Epithelial cell of proximal tubule (primary cell): Measurements from ENCODE around the gene C13orf46. TPM values are rescaled to one million over a fixed set of nuclear protein-coding genes. Genes with fewer than 3 reads are reported as not detected.

Experiments used
- DNase-seq: peaks from one replicate; pipeline ENCODE4 v3.0.0-alpha.2; 2011; ENCODE audit warnings: low read depth
- H3K4me3 ChIP-seq: 2 replicates; pipeline ENCODE4 v1.5.1; 2011; ENCODE audit warnings: low read depth, mild to moderate bottlenecking, low read length
- total RNA-seq: library from RNA; depleted of rRNA; stranded (reverse); fragments of >200 nt; gene quantifications from 2 replicates; pipeline ENCODE4 v1.2.3, GENCODE V29; 2015
- TF ChIP-seq, protein P1 (sequence below): conservative IDR thresholded peaks from 2 replicates; pipeline ENCODE4 v1.5.1; 2012; ENCODE audit warnings: low read depth, mild to moderate bottlenecking, low read length

The C13orf46 gene
- total RNA-seq, 1 donor from 2014 or later, result not detected

DNA sequence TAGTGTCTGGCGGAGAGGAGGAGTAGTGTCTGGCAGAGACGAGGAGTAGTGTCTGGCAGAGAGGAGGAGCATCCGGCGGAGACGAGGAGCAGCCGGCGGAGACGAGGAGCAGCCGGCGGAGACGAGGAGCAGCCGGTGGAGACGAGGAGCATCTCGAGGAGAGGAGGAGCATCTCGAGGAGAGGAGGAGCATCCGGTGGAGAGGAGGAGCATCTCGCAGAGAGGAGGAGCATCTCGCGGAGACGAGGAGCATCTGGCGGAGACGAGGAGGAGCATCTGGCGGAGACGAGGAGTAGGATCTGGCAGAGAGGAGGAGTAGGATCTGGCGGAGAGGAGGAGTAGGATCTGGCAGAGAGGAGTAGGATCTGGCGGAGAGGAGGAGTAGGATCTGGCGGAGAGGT, 18.2 kb downstream of the C13orf46 start:
- TF ChIP-seq, protein P1, sequence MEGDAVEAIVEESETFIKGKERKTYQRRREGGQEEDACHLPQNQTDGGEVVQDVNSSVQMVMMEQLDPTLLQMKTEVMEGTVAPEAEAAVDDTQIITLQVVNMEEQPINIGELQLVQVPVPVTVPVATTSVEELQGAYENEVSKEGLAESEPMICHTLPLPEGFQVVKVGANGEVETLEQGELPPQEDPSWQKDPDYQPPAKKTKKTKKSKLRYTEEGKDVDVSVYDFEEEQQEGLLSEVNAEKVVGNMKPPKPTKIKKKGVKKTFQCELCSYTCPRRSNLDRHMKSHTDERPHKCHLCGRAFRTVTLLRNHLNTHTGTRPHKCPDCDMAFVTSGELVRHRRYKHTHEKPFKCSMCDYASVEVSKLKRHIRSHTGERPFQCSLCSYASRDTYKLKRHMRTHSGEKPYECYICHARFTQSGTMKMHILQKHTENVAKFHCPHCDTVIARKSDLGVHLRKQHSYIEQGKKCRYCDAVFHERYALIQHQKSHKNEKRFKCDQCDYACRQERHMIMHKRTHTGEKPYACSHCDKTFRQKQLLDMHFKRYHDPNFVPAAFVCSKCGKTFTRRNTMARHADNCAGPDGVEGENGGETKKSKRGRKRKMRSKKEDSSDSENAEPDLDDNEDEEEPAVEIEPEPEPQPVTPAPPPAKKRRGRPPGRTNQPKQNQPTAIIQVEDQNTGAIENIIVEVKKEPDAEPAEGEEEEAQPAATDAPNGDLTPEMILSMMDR, result no peak
- DNase-seq, result no peak
- H3K4me3 ChIP-seq, result no peak overlapping the region

DNA sequence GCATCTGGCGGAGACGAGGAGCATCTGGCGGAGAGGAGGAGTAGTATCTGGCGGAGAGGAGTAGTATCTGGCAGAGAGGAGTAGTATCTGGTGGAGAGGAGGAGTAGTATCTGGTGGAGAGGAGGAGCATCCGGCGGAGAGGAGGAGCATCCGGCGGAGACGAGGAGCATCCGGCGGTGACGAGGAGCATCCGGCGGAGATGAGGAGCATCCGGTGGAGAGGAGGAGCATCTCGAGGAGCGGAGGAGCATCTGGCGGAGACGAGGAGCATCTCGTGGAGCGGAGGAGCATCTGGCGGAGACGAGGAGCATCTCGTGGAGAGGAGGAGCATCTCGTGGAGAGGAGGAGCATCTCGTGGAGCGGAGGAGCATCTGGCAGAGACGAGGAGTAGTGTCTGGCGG, 18.6 kb downstream of the C13orf46 start:
- no peak for DNase-seq
- TF ChIP-seq, protein P1, result no peak
- no peak overlapping the region for H3K4me3 ChIP-seq

DNA sequence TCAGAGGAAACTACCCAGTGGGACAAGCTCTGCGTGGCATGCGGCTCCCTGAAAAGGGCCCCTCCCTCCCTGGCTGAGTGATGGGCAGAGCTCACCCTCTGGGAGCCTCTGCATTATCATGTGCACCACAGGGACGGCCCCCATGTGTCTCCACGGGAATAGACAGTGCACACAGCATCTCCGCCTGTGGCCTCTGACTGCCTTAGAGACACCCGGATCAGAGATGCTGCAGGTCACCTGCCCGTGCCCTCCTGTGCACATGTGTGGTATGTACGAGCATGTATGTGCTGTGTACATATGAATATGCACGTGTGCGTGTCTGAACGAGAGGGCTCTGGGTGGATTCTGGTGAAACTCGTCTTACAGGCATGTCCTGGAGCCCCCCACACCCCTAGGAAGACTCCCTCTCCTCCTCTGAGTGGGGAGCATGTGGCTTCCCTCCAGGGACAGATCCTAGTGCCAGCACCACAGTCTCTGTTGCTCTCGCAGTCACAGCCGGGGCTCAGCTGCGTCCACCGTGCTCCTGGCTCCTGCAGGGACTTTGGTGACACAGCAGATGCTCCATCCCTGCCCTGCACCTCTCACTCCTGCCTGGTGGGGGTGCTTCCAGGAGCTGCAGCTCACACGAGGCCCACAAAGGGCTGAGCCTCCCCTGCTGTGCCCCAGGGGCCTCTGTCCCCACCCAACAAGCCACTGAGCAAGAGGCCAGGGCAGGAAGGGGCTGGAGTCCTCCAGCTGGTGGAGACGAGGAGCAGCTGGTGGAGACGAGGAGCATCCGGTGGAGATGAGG, 19.6 kb downstream of the C13orf46 start:
- TF ChIP-seq, protein P1, result no peak
- DNase-seq, result no peak
- H3K4me3 ChIP-seq, result no peak overlapping the region

DNA sequence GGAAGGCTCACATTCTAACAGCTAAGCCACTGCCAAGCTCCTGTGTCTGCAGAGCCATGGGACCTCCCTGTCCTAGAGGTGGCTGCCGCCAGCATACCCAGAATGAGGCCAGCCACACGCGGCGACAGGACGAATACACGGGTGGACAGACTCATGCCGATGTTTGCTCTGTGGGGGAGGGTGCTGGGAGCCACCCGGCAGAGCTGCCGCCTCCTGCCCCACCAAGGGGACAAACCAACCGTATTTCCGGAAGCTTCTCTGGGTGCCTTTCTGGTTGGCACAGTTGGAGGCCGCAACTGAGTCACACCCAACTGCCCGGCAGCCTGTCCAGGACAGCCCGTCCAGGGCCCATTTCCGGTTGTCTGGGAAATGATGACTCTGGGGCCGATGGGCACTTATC, 20.3 kb downstream of the C13orf46 start:
- no peak overlapping the region for H3K4me3 ChIP-seq
- TF ChIP-seq, protein P1, result no peak
- DNase-seq, result no peak

DNA sequence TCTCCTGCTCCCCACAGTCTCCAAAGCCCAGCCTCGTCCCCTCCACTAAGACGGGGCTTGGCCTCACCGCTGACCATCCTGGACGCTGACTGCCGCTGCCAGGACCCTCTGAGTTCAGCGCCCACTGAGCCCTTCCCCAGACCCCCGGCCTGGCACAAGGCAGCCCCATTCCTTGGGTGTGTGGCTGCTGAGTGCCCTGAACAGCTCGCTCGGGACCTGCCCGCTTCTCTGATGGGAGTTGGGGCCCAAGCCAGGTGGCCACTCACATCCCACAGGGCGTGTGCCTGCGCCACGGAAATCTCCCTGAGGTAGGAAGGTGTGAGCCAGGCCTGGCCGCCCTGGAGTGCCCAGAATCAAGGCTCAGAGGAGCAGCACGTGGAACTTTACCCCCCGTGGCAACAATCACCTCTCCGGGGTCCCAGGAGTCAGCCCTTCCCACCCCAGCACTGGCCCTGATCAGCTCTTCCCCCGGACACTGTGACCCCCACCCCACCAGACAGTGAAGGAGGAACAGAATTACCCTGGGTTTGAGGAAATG, 20.8 kb downstream of the C13orf46 start:
- no peak for DNase-seq
- no peak overlapping the region for H3K4me3 ChIP-seq
- TF ChIP-seq, protein P1, result no peak

DNA sequence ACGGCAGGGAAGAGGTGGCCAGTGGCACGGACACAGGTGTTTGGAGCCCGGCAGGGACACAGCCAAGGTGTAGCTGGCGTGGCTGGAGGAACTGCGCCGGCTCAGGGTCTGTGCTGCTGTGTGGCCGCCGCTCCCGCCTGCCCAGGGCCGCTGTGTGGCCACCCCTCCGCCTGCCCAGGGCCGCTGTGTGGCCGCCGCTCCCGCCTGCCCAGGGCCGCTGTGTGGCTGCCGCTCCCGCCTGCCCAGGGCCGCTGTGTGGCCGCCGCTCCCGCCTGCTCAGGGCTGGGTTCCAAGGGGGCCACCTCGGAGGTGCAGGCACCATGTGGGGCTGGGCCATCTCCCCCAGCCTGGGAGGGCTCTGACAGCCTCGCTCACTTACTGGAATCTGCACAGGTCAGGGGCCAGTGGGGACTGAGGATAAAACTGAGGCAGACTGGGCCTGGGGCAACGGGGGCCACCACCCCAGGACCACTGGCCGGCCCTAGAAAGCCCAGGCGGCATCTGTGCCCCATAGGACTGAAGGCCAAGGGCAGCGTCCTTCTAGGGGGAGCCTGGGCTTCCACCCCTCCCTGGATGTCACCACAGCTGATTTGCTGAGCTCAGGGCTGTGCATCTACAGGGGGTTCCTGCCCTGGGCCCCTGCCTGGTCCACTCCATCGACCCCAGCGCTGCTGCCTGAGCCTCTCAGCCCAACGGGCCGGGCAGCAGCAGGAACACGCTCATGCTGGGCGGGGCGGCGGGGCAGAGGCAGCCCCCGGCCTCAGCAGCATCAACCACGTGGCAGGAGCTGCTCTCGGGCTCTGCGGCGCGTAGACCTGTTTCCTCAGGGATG, 21.5 kb downstream of the C13orf46 start:
- DNase-seq, result no peak
- H3K4me3 ChIP-seq, result no peak overlapping the region
- TF ChIP-seq, protein P1, result no peak
